Measurements from ENCODE around the gene CXCL16.
"Not testable (repeated sequence)": the region's sequence is repeated elsewhere in the genome, so short reads cannot be mapped to it uniquely, and the experiment has no call there.

The CXCL16 gene

GRCh38 chr17:4691686-4692085 is 48.0 kb downstream of the CXCL16 start:
- no peak for DNase-seq

- DNase-seq, result no peak
Measured at GRCh38 chr17:4690745-4691144, 49.0 kb downstream of the CXCL16 start.

GRCh38 chr17:4689872-4690271 is 49.9 kb downstream of the CXCL16 start:
- not testable (repeated sequence) for DNase-seq

GRCh38 chr17:4683739-4684138 is 56.0 kb downstream of the CXCL16 start:
- not testable (repeated sequence) for DNase-seq

Measured in stimulated activated CD4-positive, alpha-beta T cell treated with anti-CD3 and anti-CD28 coated beads, Interleukin-4, amount 100 ng/mL, for 4 hours (primary cell).